C4-2B (cell line): ENCODE measurements around the gene SLC29A4.

Experiments used
- CTCF ChIP-seq: fragments of 450-650 bp; conservative IDR thresholded peaks from 2 replicates; pipeline ENCODE4 v1.5.1; 2017; ENCODE audit warnings: mild to moderate bottlenecking
- ZFX ChIP-seq: fragments of 450-650 bp; IDR thresholded peaks from 2 replicates; pipeline ENCODE4 v1.6.1; 2017

DNA sequence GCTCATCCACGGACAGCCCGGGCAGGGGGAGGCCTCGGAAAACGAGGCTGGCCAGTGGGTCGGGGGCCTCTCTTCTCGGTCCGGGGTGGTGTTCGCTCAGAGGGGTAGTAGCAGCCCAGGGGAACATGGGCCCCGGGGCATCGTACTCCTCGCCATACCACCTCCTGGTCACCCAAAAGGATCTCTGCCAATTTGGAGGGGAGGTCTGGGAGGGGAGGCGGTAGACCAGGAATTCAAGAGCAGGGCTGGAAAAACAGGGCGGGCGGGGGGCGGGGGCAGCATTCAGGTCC is 67.4 kb downstream of the SLC29A4 start:
- TF ChIP-seq CTCF (no peak), ZFX (no peak)
